AG04449 (cell line): ENCODE measurements around the gene RAB31.

Experiments
- CTCF ChIA-PET: fragments of 350-600 bp; formaldehyde crosslinking; extraction: SDS; loops from one replicate; lab custom pipeline; 2021; ENCODE audit warnings: antibody characterized with exemption; lab: Yijun Ruan, JAX
- POLR2A ChIA-PET: fragments of 400-600, 350-600 bp; formaldehyde crosslinking; extraction: SDS; loops from one replicate; lab custom pipeline; 2020; ENCODE audit warnings: antibody characterized with exemption, inconsistent platforms; lab: Yijun Ruan, JAX
- DNase-seq: peaks from one replicate; pipeline ENCODE4 v3.0.0-alpha.2; 2010; ENCODE audit warnings: low read depth, low spot score
- H3K4me3 ChIP-seq: 2 replicates; pipeline ENCODE4 v1.5.1; 2011; ENCODE audit warnings: low read depth, mild to moderate bottlenecking, control low read depth, low read length
- CTCF ChIP-seq: IDR thresholded peaks from one replicate; pipeline ENCODE4 v1.5.1; 2011; ENCODE audit warnings: mild to moderate bottlenecking, moderate library complexity, low read length, control low read depth, inconsistent platforms; ENCODE audit not compliant: insufficient read depth; ENCODE audit errors: missing control alignments

RAB31 gene

DNA sequence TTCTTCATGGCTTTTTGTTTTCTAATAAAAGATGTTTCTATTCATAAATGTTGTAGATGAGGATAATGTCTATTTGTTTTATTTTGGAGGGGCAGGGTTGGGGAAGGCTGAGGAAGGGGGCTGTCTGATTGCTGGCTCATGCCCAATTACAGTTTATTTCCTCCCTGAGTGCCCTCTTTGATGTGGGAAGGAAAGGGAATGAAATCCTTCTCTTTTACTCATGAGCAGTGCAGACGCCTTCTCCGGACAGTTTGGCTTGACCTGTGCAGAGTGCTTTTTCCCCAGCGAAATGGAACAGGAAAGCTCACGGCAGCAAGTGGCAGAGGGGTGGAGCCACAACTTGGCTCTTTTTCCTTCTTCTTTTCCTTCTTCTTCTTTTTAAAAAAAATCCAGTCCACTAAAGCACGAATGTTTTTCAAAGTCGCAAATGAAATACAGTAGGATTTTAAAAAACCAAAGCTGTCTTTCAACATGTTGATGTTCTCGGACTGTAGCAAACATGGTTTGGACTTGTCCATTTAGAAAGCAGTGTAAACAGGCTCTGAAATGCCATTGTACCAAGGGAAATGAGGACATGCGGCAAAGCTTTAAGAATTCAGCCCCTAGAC, 34.5 kb downstream of the RAB31 start:
- CTCF ChIA-PET, result interaction anchor here (0.8 to 0.9 kb wide), 3 partner anchors 20 to 32 kb away, joined by 3 read pairs; no protein-coding TSS in a partner anchor
- no peak for TF ChIP-seq CTCF
- no peak for DNase-seq
- H3K4me3 ChIP-seq, result no peak overlapping the region
- POLR2A ChIA-PET, result interaction anchor here (0.9 kb wide), 2 partner anchors 35 to 55 kb away, joined by 3 read pairs; partner anchors contain the start of gene RAB31

DNA sequence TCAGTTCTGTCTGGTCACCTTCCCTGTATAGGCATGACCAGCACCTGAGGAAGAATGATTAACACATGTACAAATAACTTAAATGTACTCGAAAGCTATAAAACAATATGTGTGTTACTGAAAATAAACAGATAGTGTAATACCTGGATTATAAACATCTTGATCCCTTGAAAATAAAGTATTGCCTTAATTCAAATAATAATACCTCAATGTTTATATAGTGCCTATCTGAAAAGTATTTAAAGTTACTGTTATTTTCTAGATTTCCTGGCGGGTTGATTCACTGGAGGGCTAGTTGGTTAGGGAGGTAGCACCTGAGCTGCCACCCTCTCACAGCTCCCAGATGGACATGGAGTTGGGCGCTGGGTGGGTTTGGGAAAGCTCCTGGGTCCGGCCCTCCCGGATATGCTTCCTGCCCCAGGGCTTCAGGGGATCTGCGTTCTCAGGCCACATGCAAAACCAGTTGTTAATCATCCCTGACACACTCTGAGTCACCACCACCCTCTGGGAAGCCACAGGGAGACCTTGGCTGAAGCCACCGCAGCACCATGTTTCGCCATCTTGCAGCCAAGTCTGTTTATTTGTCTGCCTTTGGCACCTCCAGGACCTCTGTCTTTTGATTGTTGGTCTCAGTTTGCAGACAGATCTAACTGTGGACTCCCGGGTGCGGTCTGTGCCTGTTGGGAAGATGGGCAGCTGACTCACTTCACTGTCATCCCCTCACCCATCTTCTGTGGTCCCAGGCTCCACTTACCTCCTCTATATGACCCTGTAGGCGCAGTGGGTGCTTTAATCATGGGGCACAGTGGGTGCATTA, 35.3 kb downstream of the RAB31 start:
- CTCF ChIA-PET, result interaction anchor here (0.8 to 0.9 kb wide), 3 partner anchors 19 to 33 kb away, joined by 3 read pairs; no protein-coding TSS in a partner anchor

DNA sequence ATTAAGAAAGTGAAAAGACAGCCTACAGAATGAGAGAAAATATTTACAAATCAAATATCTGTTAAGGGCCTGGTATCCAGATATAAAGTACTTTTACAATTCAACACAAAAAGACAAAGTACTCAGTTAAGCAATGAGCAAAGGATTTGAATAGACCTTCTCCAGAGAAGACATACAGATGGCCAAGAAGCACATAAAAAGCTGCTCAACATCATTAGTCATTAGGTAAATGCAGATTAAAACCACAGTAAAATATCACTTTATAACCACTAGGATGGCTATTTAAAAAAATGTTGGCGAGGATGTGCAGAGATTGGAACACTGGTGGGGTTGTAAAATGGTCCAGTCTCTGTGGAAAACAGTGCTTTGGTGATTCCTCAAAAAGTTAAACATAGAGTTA, 38.9 kb downstream of the RAB31 start:
- no peak for TF ChIP-seq CTCF
- ChIA-PET POLR2A (no interaction called here), CTCF (no interaction called here)
- no peak overlapping the region for H3K4me3 ChIP-seq
- DNase-seq, result no peak

More for the DNA sequence above, 35.3 kb downstream of the RAB31 start:
- peak; percentile 79 for DNase-seq
- H3K4me3 ChIP-seq, result no peak overlapping the region
- POLR2A ChIA-PET, result interaction anchor here (0.9 kb wide), 2 partner anchors 36 to 56 kb away, joined by 3 read pairs; partner anchors contain the start of gene RAB31
- TF ChIP-seq CTCF, result no peak

GRCh38 chr18:9749611-9750010, 41.5 kb downstream of the RAB31 start:
- CTCF ChIA-PET, result interaction anchor here (1.2 to 1.4 kb wide), 2 partner anchors 9 to 65 kb away, joined by 4 to 5 read pairs; no protein-coding TSS in a partner anchor
- no peak for TF ChIP-seq CTCF
- POLR2A ChIA-PET, result no interaction called here
- DNase-seq, result no peak
- no peak overlapping the region for H3K4me3 ChIP-seq

GRCh38 chr18:9750112-9750511, 42.0 kb downstream of the RAB31 start:
- ChIA-PET CTCF (interaction anchor here (1.2 to 1.4 kb wide), 2 partner anchors 8 to 66 kb away, joined by 4 to 5 read pairs; no protein-coding TSS in a partner anchor), POLR2A (no interaction called here)
- H3K4me3 ChIP-seq, result no peak overlapping the region
- no peak for DNase-seq
- TF ChIP-seq CTCF, result no peak
